Osteoblast (primary cell): ENCODE data around the gene SPINK9. TPM values are rescaled to one million over a fixed set of nuclear protein-coding genes. Genes with fewer than 3 reads are reported as not detected.

Experiments used
- DNase-seq: peaks from one replicate; pipeline ENCODE4 v3.0.0; 2011; ENCODE audit warnings: low spot score, mixed read lengths; ENCODE audit not compliant: insufficient read length; ENCODE audit errors: missing footprints
- H2AFZ ChIP-seq: 2 replicates; pipeline ENCODE4 v1.6.0; 2011; ENCODE audit warnings: mild to moderate bottlenecking, low read length
- H3K27ac ChIP-seq: 2 replicates; pipeline ENCODE4 v1.5.1; 2011; ENCODE audit warnings: mild to moderate bottlenecking, low read depth, low read length, moderate library complexity
- H3K27me3 ChIP-seq: 2 replicates; pipeline ENCODE4 v1.6.0; 2012; ENCODE audit warnings: mild to moderate bottlenecking, control low read depth, inconsistent platforms, low read length, moderate library complexity; ENCODE audit not compliant: insufficient read depth
- H3K36me3 ChIP-seq: 2 replicates; pipeline ENCODE4 v1.5.1; 2011; ENCODE audit warnings: mild to moderate bottlenecking, low read length, control low read depth, moderate library complexity; ENCODE audit not compliant: insufficient read depth
- H3K4me1 ChIP-seq: 2 replicates; pipeline ENCODE4 v1.5.1; 2011; ENCODE audit warnings: mild to moderate bottlenecking, low read length, control low read depth, moderate library complexity; ENCODE audit not compliant: insufficient read depth
- H3K4me2 ChIP-seq: 2 replicates; pipeline ENCODE4 v1.6.0; 2011; ENCODE audit warnings: mild to moderate bottlenecking, low read length; ENCODE audit not compliant: insufficient read depth
- H3K4me3 ChIP-seq: fragments of 200-600 bp; sonication (generic); 3 replicates; pipeline ENCODE4 v1.5.1; 2012; ENCODE audit warnings: mild to moderate bottlenecking, low read length, inconsistent platforms; ENCODE audit not compliant: insufficient read depth
- H3K79me2 ChIP-seq: 2 replicates; pipeline ENCODE4 v1.6.0; 2012; ENCODE audit warnings: mild to moderate bottlenecking, low read length, control low read depth, inconsistent platforms; ENCODE audit not compliant: insufficient read depth
- H3K9me3 ChIP-seq: 2 replicates; pipeline ENCODE4 v1.5.1; 2011; ENCODE audit warnings: low read depth, low read length, control low read depth
- H4K20me1 ChIP-seq: 2 replicates; pipeline ENCODE4 v1.6.0; 2012; ENCODE audit warnings: mild to moderate bottlenecking, low read length, control low read depth; ENCODE audit not compliant: insufficient read depth
- total RNA-seq: library from RNA; depleted of rRNA; stranded (reverse); fragments of >200 nt; gene quantifications from 2 replicates; pipeline ENCODE4 v1.2.3, GENCODE V29; 2012
- TF ChIP-seq, protein P1 (sequence below): IDR thresholded peaks from 2 replicates; pipeline ENCODE4 v1.5.1; 2011; ENCODE audit warnings: mild to moderate bottlenecking, low read depth, low read length, moderate library complexity; ENCODE audit errors: extremely low read depth

The SPINK9 gene, protein sequence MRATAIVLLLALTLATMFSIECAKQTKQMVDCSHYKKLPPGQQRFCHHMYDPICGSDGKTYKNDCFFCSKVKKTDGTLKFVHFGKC
- not detected in 2 replicates for total RNA-seq

DNA sequence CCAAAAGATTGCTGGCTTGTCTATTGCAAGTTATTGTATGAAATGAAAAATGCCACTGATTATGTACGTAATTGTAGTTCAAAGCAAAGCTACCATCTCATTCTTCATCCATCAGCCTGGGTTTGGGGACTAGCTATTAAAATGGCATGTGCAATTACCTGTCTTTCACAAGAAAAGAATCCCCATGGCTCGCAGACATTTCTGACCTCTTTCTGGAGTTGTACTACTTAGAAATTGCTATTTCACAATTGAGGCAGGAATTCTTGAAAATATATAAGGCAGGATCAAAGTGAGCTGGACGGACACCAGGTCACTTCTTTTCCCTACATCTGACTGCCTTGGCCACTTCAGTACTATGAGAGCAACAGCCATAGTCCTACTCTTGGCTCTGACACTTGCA lies at the start of gene SPINK9:
SPINK9 (plus strand) TSS at position 301 of the 400 bp plus-strand sequence; CDS start at position 356, 55 bp downstream.
- no peaks in the 10 kb centered on the region for H3K9me3 ChIP-seq
- no peak for DNase-seq
- no peaks in the 10 kb centered on the region for H3K79me2 ChIP-seq
- H3K27me3 ChIP-seq = no peaks in the 10 kb centered on the region
- H2AFZ ChIP-seq = no peak within 1 kb of the TSS
- no peaks in the 10 kb centered on the region for H4K20me1 ChIP-seq
- H3K4me3 ChIP-seq = no peak within 1 kb of the TSS
- no peak within 1 kb of the TSS for H3K27ac ChIP-seq
- TF ChIP-seq, protein P1, sequence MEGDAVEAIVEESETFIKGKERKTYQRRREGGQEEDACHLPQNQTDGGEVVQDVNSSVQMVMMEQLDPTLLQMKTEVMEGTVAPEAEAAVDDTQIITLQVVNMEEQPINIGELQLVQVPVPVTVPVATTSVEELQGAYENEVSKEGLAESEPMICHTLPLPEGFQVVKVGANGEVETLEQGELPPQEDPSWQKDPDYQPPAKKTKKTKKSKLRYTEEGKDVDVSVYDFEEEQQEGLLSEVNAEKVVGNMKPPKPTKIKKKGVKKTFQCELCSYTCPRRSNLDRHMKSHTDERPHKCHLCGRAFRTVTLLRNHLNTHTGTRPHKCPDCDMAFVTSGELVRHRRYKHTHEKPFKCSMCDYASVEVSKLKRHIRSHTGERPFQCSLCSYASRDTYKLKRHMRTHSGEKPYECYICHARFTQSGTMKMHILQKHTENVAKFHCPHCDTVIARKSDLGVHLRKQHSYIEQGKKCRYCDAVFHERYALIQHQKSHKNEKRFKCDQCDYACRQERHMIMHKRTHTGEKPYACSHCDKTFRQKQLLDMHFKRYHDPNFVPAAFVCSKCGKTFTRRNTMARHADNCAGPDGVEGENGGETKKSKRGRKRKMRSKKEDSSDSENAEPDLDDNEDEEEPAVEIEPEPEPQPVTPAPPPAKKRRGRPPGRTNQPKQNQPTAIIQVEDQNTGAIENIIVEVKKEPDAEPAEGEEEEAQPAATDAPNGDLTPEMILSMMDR = no peak
- no peaks in the 10 kb centered on the region for H3K4me1 ChIP-seq
- no peaks in the 10 kb centered on the region for H3K36me3 ChIP-seq
- no peak within 1 kb of the TSS for H3K4me2 ChIP-seq

DNA sequence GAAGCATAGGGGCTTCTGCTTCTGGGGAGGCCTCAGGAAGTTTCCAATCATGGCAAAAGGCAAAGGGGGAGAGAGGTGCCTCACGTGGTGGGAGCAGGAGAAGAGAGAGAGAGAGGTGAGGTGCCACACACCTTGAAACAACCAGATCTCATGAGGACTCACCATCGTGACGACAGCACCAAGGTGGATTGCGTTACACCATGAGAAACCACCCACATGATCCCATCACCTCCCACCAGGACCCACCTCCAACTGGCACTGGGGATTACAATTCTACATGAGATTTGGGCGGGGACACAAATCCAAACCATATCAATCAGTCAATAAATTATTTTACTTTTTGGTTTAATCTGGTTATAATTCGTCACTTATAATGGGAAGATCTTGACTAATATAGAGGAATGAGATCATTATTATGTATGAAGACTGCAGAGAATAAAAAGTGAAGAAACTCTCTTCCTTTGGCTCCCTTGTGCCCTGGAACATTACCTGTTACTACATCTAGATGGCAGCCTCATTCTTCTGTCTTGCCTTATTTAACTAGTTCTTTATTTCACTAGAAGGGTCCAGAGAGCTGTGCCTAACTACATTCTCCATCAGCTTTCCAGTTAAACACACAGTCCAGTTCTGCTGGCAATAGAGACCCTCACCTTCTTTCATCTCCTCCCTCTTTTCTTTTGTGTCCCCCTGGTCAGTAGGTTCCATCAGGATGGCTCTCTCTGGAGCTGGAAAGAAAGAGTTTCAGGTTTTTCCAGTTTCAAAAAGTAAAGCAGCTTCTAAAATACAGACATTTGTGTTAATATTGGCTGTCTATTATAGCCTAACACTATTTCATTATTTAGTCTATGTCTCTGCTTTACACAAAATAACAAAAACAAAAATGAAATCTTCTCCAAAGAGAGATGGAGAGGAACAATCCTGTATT lies 44.8 kb upstream of the SPINK9 start:
- no peak overlapping the region for H2AFZ ChIP-seq
- H3K9me3 ChIP-seq = no peaks in the 10 kb centered on the region
- H3K79me2 ChIP-seq = no peaks in the 10 kb centered on the region
- no peak overlapping the region for H3K4me3 ChIP-seq
- H3K4me2 ChIP-seq = no peak overlapping the region
- peak; percentile 57 for DNase-seq
- no peaks in the 10 kb centered on the region for H3K36me3 ChIP-seq
- no peaks in the 10 kb centered on the region for H3K4me1 ChIP-seq
- TF ChIP-seq, protein P1 = peak; percentile 33
- no peaks in the 10 kb centered on the region for H3K27me3 ChIP-seq
- H4K20me1 ChIP-seq = no peaks in the 10 kb centered on the region
- H3K27ac ChIP-seq = no peak overlapping the region

DNA sequence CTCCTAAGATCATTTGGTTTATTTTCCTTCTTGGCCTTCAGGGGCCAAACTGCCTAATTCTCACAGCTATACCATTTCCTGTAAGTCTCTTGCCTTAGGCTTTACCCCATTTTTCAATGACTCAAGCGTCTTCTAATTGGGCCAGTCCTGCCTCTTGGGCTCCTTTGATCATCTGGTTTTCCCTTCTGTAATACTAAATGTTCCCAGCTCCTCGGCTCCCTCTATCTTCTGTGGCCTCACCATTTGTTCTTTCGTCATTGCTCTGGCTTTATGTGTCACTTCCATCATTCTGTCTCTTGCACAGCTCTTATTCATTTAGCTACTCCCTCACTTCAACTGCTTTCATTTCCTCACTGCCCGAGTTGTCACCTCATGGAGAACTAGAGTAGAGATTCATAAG lies 37.6 kb upstream of the SPINK9 start:
- no peaks in the 10 kb centered on the region for H3K27me3 ChIP-seq
- H3K4me2 ChIP-seq = no peak overlapping the region
- H3K9me3 ChIP-seq = no peaks in the 10 kb centered on the region
- no peaks in the 10 kb centered on the region for H3K36me3 ChIP-seq
- DNase-seq = no peak
- no peaks in the 10 kb centered on the region for H3K4me1 ChIP-seq
- H4K20me1 ChIP-seq = no peaks in the 10 kb centered on the region
- TF ChIP-seq, protein P1 = no peak
- no peak overlapping the region for H2AFZ ChIP-seq
- H3K79me2 ChIP-seq = no peaks in the 10 kb centered on the region
- no peak overlapping the region for H3K27ac ChIP-seq
- H3K4me3 ChIP-seq = no peak overlapping the region

DNA sequence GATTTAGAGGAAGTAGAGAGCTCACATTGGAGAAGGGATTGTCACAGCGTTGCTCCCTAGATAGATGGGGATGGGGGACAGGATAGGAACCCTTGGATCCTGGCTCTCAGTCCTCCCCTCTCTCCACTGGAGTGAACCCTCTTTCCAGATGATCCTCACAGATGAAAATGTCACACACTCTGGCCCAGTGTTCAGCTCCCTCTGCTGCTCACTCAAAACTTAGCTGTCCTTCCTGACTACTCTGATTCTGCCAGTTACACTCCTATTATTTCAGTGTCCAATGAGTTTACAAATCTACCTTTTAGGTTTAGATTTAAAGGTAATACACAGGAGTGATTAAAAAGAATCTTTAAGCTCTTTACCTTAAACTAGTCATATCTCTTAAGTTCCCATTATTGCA lies 28.9 kb upstream of the SPINK9 start:
- H3K36me3 ChIP-seq = no peaks in the 10 kb centered on the region
- no peak overlapping the region for H3K4me2 ChIP-seq
- TF ChIP-seq, protein P1 = no peak
- no peaks in the 10 kb centered on the region for H3K4me1 ChIP-seq
- no peak overlapping the region for H3K4me3 ChIP-seq
- H3K27ac ChIP-seq = no peak overlapping the region
- no peaks in the 10 kb centered on the region for H4K20me1 ChIP-seq
- H3K79me2 ChIP-seq = no peaks in the 10 kb centered on the region
- H3K27me3 ChIP-seq = no peaks in the 10 kb centered on the region
- no peaks in the 10 kb centered on the region for H3K9me3 ChIP-seq
- no peak overlapping the region for H2AFZ ChIP-seq
- DNase-seq = no peak
